ENCODE results near the gene PCGF2. TPM values are rescaled to one million over a fixed set of nuclear protein-coding genes. Genes with fewer than 3 reads are reported as not detected.

PCGF2 gene
- total RNA-seq, 1 donor from 2014 or later = 16.7 TPM

GRCh38 chr17:38751144-38751807, 3.1 kb upstream of the PCGF2 start:
- peaks cover 38% of the 10 kb centered on the region for H3F3A ChIP-seq (ENCODE audit: low read depth)
- peaks cover 8% of the 10 kb centered on the region for H3K36me3 Mint-ChIP-seq
- H3K27me3 Mint-ChIP-seq (ENCODE audit: insufficient read depth, low read depth) = peaks cover 23% of the 10 kb centered on the region
- H3K4me1 Mint-ChIP-seq = peaks cover 34% of the 10 kb centered on the region
- peak; percentile 53 for DNase-seq (ENCODE audit: low spot score)
- no peaks in the 10 kb centered on the region for H3K27me3 ChIP-seq
- peaks cover 17% of the 10 kb centered on the region for H4K20me1 ChIP-seq (ENCODE audit: low read depth)
- peak overlapping the region; percentile 99 for H3K4me3 Mint-ChIP-seq
- peaks cover 20% of the 10 kb centered on the region for H3K4me1 ChIP-seq
- no peaks in the 10 kb centered on the region for H3K9me3 ChIP-seq (ENCODE audit: low read depth)
- H3K79me2 ChIP-seq (ENCODE audit: low read depth) = peaks cover 61% of the 10 kb centered on the region
- H3K9ac ChIP-seq = no peak overlapping the region
- peaks cover 3% of the 10 kb centered on the region for H3K9me3 Mint-ChIP-seq
- H3K4me2 ChIP-seq = peak overlapping the region; percentile 99
- TF ChIP-seq EZH2phosphoT487 (IDR thresholded peaks at IDR 0.05) = no peak
- no peak for TF ChIP-seq CTCF (IDR thresholded peaks at IDR 0.05)
- no peak for TF ChIP-seq EZH2 (IDR thresholded peaks at IDR 0.05)
- H3K27ac ChIP-seq = no peak overlapping the region
- no peaks in the 10 kb centered on the region for H3K36me3 ChIP-seq
- peak overlapping the region; percentile 98 for H3K27ac Mint-ChIP-seq
- H2AFZ ChIP-seq (replicated peaks) = peak overlapping the region; percentile 53
- peak overlapping the region; percentile 92 for H3K4me3 ChIP-seq

GRCh38 chr17:38750312-38751121, 2.4 kb upstream of the PCGF2 start:
- Histone ChIP-seq H3K79me2 (ENCODE audit: low read depth) (peaks cover 69% of the 10 kb centered on the region), H2AFZ (replicated peaks) (peak overlapping the region; percentile 53), H3K27ac (no peak overlapping the region), H3K9ac (no peak overlapping the region), H3F3A (ENCODE audit: low read depth) (peaks cover 38% of the 10 kb centered on the region), H3K27me3 (no peaks in the 10 kb centered on the region), H3K4me1 (peaks cover 20% of the 10 kb centered on the region), H3K4me3 (peak overlapping the region; percentile 92), H4K20me1 (ENCODE audit: low read depth) (peaks cover 24% of the 10 kb centered on the region), H3K36me3 (no peaks in the 10 kb centered on the region), H3K9me3 (ENCODE audit: low read depth) (no peaks in the 10 kb centered on the region), H3K4me2 (peak overlapping the region; percentile 99)
- Mint-ChIP-seq H3K36me3 (peaks cover 8% of the 10 kb centered on the region), H3K4me3 (peak overlapping the region; percentile 99), H3K4me1 (peaks cover 42% of the 10 kb centered on the region), H3K27ac (peak overlapping the region; percentile 3), H3K27me3 (ENCODE audit: insufficient read depth, low read depth) (peaks cover 23% of the 10 kb centered on the region), H3K9me3 (peaks cover 3% of the 10 kb centered on the region)
- DNase-seq (ENCODE audit: low spot score) = peak; percentile 75
- no peak for TF ChIP-seq EZH2phosphoT487 (IDR thresholded peaks at IDR 0.05)
- TF ChIP-seq EZH2 (IDR thresholded peaks at IDR 0.05) = no peak
- TF ChIP-seq CTCF (IDR thresholded peaks at IDR 0.05) = no peak

- H3K79me2 ChIP-seq (ENCODE audit: low read depth) = peaks cover 73% of the 10 kb centered on the region
- peaks cover 3% of the 10 kb centered on the region for H3K9me3 Mint-ChIP-seq
- H3K27ac Mint-ChIP-seq = no peak overlapping the region
- H3K4me1 ChIP-seq = peaks cover 20% of the 10 kb centered on the region
- peak overlapping the region; percentile 92 for H3K4me3 ChIP-seq
- peaks cover 30% of the 10 kb centered on the region for H4K20me1 ChIP-seq (ENCODE audit: low read depth)
- DNase-seq (ENCODE audit: low spot score) = no peak
- H3K4me3 Mint-ChIP-seq = peak overlapping the region; percentile 99
- H3K27me3 ChIP-seq = no peaks in the 10 kb centered on the region
- no peaks in the 10 kb centered on the region for H3K36me3 ChIP-seq
- H3K9me3 ChIP-seq (ENCODE audit: low read depth) = no peaks in the 10 kb centered on the region
- H3K27me3 Mint-ChIP-seq (ENCODE audit: insufficient read depth, low read depth) = peaks cover 23% of the 10 kb centered on the region
- peak overlapping the region; percentile 20 for H2AFZ ChIP-seq (replicated peaks)
- H3F3A ChIP-seq (ENCODE audit: low read depth) = peaks cover 39% of the 10 kb centered on the region
- TF ChIP-seq CTCF (IDR thresholded peaks at IDR 0.05) (no peak), EZH2phosphoT487 (IDR thresholded peaks at IDR 0.05) (no peak), EZH2 (IDR thresholded peaks at IDR 0.05) (no peak)
- H3K27ac ChIP-seq = peak overlapping the region; percentile 51
- no peak overlapping the region for H3K9ac ChIP-seq
- peak overlapping the region; percentile 99 for H3K4me2 ChIP-seq
- H3K36me3 Mint-ChIP-seq = peaks cover 8% of the 10 kb centered on the region
- peaks cover 47% of the 10 kb centered on the region for H3K4me1 Mint-ChIP-seq
Observed at GRCh38 chr17:38750044-38750311, 1.8 kb upstream of the PCGF2 start.
